GM19463 (cell line): ENCODE results near the gene EMSY.

Experiments
- ATAC-seq: cut with Tn5 transposase; IDR thresholded peaks from one replicate; pipeline ENCODE4 v1.9.1; 2021; ENCODE audit warnings: mild to moderate bottlenecking, moderate library complexity; ENCODE audit not compliant: unreplicated experiment

The EMSY gene

GRCh38 chr11:76455931-76456330 lies 11.1 kb downstream of the EMSY start:
- no peak for ATAC-seq

GRCh38 chr11:76456571-76456970 lies 11.8 kb downstream of the EMSY start:
- no peak for ATAC-seq

- no peak for ATAC-seq
Observed at GRCh38 chr11:76459299-76459698, 14.5 kb downstream of the EMSY start.

- no peak for ATAC-seq
Observed at GRCh38 chr11:76459846-76460245, 15.0 kb downstream of the EMSY start.

- ATAC-seq, result no peak
Observed at GRCh38 chr11:76462317-76462716, 17.5 kb downstream of the EMSY start.

GRCh38 chr11:76465701-76466100 lies 20.9 kb downstream of the EMSY start:
- ATAC-seq, result no peak

GRCh38 chr11:76466666-76467065 lies 21.8 kb downstream of the EMSY start:
- no peak for ATAC-seq

- ATAC-seq, result no peak
Observed at GRCh38 chr11:76469141-76469540, 24.3 kb downstream of the EMSY start.

- no peak for ATAC-seq
Observed at GRCh38 chr11:76471382-76471781, 26.6 kb downstream of the EMSY start.

GRCh38 chr11:76480241-76480640 lies 35.4 kb downstream of the EMSY start:
- no peak for ATAC-seq

- ATAC-seq, result no peak
Observed at GRCh38 chr11:76491644-76492043, 46.8 kb downstream of the EMSY start.

GRCh38 chr11:76493040-76493439 lies 48.2 kb downstream of the EMSY start:
- ATAC-seq, result no peak

GRCh38 chr11:76493626-76494539 lies 49.1 kb downstream of the EMSY start:
- ATAC-seq, result no peak

GRCh38 chr11:76495019-76495418 lies 50.2 kb downstream of the EMSY start:
- ATAC-seq, result no peak

- ATAC-seq, result no peak
Observed at GRCh38 chr11:76496174-76496573, 51.4 kb downstream of the EMSY start.

- ATAC-seq, result no peak
Observed at GRCh38 chr11:76501526-76502202, 56.8 kb downstream of the EMSY start.

GRCh38 chr11:76506833-76507232 lies 62.0 kb downstream of the EMSY start:
- no peak for ATAC-seq

- no peak for ATAC-seq
Observed at GRCh38 chr11:76510060-76511047, 65.5 kb downstream of the EMSY start.

- no peak for ATAC-seq
Observed at GRCh38 chr11:76512851-76513653, 68.2 kb downstream of the EMSY start.

GRCh38 chr11:76513654-76514034 lies 68.8 kb downstream of the EMSY start:
- ATAC-seq, result no peak
